Thymus (tissue), 11 donors: ENCODE data around the gene B4GAT1. TPM values are rescaled to one million over a fixed set of nuclear protein-coding genes. Genes with fewer than 3 reads are reported as not detected.
"Not testable (repeated sequence)": the region's sequence is repeated elsewhere in the genome, so short reads cannot be mapped to it uniquely, and the experiment has no call there.

Source experiments
- DNase-seq, 9 donors: peaks; one replicate each; pipeline ENCODE4 v3.0.0-alpha.2; 2013; ENCODE audit warnings: low spot score in 9 of 9, low read depth in 6 of 9, missing footprints in 1 of 9
- H3K27ac ChIP-seq, 2 donors: one replicate each; pipeline ENCODE4 v1.5.1; 2013; ENCODE audit warnings: control low read depth in 1 of 2, low read depth in 1 of 2, low read length in 1 of 2, mild to moderate bottlenecking in 1 of 2, moderate library complexity in 1 of 2
- H3K27me3 ChIP-seq, 2 donors: one replicate each; pipeline ENCODE4 v1.5.1; 2013; ENCODE audit warnings: low read length in 1 of 2; ENCODE audit not compliant: control insufficient read depth in 2 of 2, insufficient read depth in 1 of 2
- H3K36me3 ChIP-seq, 2 donors: one replicate each; pipeline ENCODE4 v1.5.1; 2013; ENCODE audit warnings: low read length in 1 of 2, mild to moderate bottlenecking in 1 of 2, moderate library complexity in 1 of 2; ENCODE audit not compliant: control insufficient read depth in 2 of 2, insufficient read depth in 2 of 2
- H3K4me1 ChIP-seq, 2 donors: one replicate each; pipeline ENCODE4 v1.5.1; 2013; ENCODE audit warnings: low read length in 2 of 2; ENCODE audit not compliant: control insufficient read depth in 2 of 2, insufficient read depth in 2 of 2
- H3K4me3 ChIP-seq, 2 donors: one replicate each; pipeline ENCODE4 v1.5.1; 2013; ENCODE audit warnings: low read length in 2 of 2, control low read depth in 1 of 2, mild to moderate bottlenecking in 1 of 2
- H3K9me3 ChIP-seq, 2 donors: one replicate each; pipeline ENCODE4 v1.5.1; 2013; ENCODE audit warnings: low read length in 1 of 2, mild to moderate bottlenecking in 1 of 2; ENCODE audit not compliant: control insufficient read depth in 2 of 2, insufficient read depth in 1 of 2
- WGBS: extraction: QIAGEN DNeasy Blood & Tissue Kit; methylation state at CpG from one replicate; pipeline ENCODE4 v1.1.7; 2013; 5-methylcytosine and 5-hydroxymethylcytosine counted together
- polyA plus RNA-seq: library from polyadenylated mRNA; stranded (reverse); fragments of 200-250 nt; gene quantifications from one replicate; pipeline ENCODE4 v1.2.3, GENCODE V29; 2013
- total RNA-seq: library from RNA; stranded (reverse); fragments of 120-200 nt; gene quantifications from one replicate; pipeline ENCODE4 v1.2.4, GENCODE V29; 2013
- donor health status: healthy.

Gene B4GAT1
- total and polyA plus RNA-seq, 2 donors = 9.9 to 10.3 TPM

- Histone ChIP-seq H3K4me3 (peak overlapping the region in 1 of 2 donors; percentile 50), H3K9me3 (peaks cover 0 to 14% of the 10 kb centered on the region in 2 donors), H3K27me3 (peaks cover 0 to 5% of the 10 kb centered on the region in 2 donors), H3K4me1 (peaks cover 44 to 83% of the 10 kb centered on the region in 2 donors), H3K27ac (peak overlapping the region in 1 of 2 donors; percentile 99), H3K36me3 (no peaks in the 10 kb centered on the region)
- DNase-seq = no peak
- 96% methylated on average over 17 of the region's 17 CpGs for WGBS
Observed at GRCh38 chr11:66314561-66315497, 32.6 kb downstream of the B4GAT1 start.

- H3K27ac ChIP-seq = peak overlapping the region in 1 of 2 donors; percentile 99
- H3K4me3 ChIP-seq = peak overlapping the region in 1 of 2 donors; percentile 50
- no peak for DNase-seq
- H3K4me1 ChIP-seq = peaks cover 40 to 78% of the 10 kb centered on the region in 2 donors
- H3K36me3 ChIP-seq = no peaks in the 10 kb centered on the region
- H3K9me3 ChIP-seq = peaks cover 0 to 14% of the 10 kb centered on the region in 2 donors
- H3K27me3 ChIP-seq = peaks cover 0 to 6% of the 10 kb centered on the region in 2 donors
- WGBS = 96% methylated on average over 1 of the region's 1 CpG
Observed at GRCh38 chr11:66314186-66314501, 33.3 kb downstream of the B4GAT1 start.

GRCh38 chr11:66313321-66314185, 33.9 kb downstream of the B4GAT1 start:
- peaks cover 34 to 73% of the 10 kb centered on the region in 2 donors for H3K4me1 ChIP-seq

GRCh38 chr11:66312549-66313320, 34.7 kb downstream of the B4GAT1 start:
- Histone ChIP-seq H3K27ac (peak overlapping the region; percentile 97 to 99), H3K9me3 (peaks cover 0 to 11% of the 10 kb centered on the region in 2 donors), H3K4me1 (peaks cover 27 to 64% of the 10 kb centered on the region in 2 donors), H3K4me3 (peak overlapping the region; percentile 58 to 61), H3K27me3 (peaks cover 0 to 6% of the 10 kb centered on the region in 2 donors), H3K36me3 (no peaks in the 10 kb centered on the region)
- DNase-seq = peak; percentile 89 to 99 (median 97)
- WGBS = 4% methylated on average over 52 of the region's 52 CpGs

More at GRCh38 chr11:66313321-66314185, 33.9 kb downstream of the B4GAT1 start:
- Histone ChIP-seq H3K36me3 (no peaks in the 10 kb centered on the region), H3K27ac (peak overlapping the region; percentile 97 to 99), H3K9me3 (peaks cover 0 to 14% of the 10 kb centered on the region in 2 donors), H3K4me3 (peak overlapping the region; percentile 41 to 50), H3K27me3 (peaks cover 0 to 6% of the 10 kb centered on the region in 2 donors)
- WGBS = 70% methylated on average over 38 of the region's 38 CpGs
- DNase-seq = peak in 2 of 9 donors; percentile 42 to 59

DNA sequence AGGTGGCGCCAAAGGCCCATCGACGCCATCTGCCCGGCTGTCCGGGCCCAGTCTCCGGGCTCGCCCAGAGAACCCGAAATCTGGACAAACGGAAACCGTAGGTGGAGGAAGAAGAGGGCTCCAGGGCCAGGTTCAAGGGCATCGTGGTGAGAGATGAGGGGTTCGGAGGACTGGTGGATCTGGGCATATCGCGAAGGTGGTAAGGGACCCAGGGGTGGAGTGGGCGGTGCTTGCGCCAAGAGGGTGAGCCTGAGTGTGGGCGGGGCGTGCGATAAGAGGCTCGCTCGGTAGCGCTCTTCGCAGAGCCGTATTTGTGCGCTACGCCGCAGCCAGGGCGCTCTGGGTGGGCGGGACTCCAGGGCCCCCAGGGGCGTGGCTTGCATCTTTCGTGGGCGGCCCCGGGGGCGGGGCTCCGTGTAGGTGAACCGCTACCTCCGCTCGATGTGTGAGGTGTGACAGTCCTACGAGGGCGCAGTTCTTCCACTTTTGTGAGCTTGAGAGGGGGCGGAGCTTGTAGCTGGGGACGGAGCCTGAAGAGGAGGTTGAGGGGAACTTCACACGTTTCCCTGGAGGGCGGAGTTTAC, 35.4 kb downstream of the B4GAT1 start:
- Histone ChIP-seq H3K27ac (peak overlapping the region; percentile 97 to 99), H3K27me3 (peaks cover 0 to 6% of the 10 kb centered on the region in 2 donors), H3K4me1 (peaks cover 24 to 58% of the 10 kb centered on the region in 2 donors), H3K4me3 (peak overlapping the region; percentile 58 to 61), H3K9me3 (peaks cover 0 to 11% of the 10 kb centered on the region in 2 donors), H3K36me3 (no peaks in the 10 kb centered on the region)
- peak; percentile 93 to 99 (median 97) for DNase-seq
- WGBS = under 1% methylated on average over 44 of the region's 44 CpGs

- WGBS = 36% methylated on average over 26 of the region's 26 CpGs
- Histone ChIP-seq H3K27me3 (peaks cover 0 to 6% of the 10 kb centered on the region in 2 donors), H3K4me1 (peaks cover 20 to 53% of the 10 kb centered on the region in 2 donors), H3K9me3 (peaks cover 0 to 11% of the 10 kb centered on the region in 2 donors), H3K4me3 (peak overlapping the region; percentile 58 to 61), H3K36me3 (no peaks in the 10 kb centered on the region), H3K27ac (peak overlapping the region; percentile 97 to 99)
- no peak for DNase-seq
Observed at GRCh38 chr11:66311470-66311964, 35.9 kb downstream of the B4GAT1 start.

DNA sequence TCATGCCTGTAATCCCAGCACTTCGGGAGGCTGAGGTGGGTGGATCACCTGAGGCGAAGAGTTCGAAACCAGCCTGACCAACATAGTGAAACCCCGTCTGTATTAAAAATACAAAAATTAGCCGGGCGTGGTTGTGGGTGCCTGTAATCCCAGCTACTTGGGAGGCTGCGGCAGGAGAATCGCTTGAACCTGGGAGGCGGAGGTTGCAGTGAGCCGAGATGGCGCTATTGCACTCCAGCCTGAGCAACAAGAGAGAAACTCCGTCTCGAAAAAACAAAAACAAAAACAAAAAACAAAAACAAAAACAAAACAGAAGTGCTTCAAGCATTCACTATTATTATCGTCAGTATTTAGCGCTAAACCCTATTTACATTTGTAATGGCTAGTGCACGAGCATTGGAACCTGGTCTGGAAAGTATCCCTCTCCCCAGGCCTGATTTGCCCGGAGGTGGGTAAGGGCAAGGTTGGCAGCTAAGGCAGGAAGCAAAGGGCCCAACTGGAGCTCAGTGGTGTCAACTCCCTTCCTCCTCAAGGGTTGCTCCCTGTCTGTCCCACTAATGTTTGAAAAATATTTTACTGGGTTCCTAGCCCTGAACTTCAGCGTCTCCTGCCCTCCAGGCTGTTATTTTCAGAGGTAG, 36.5 kb downstream of the B4GAT1 start:
- H3K4me1 ChIP-seq = peaks cover 16 to 47% of the 10 kb centered on the region in 2 donors
- not testable (repeated sequence) for H3K9me3 ChIP-seq, H3K27ac ChIP-seq, H3K27me3 ChIP-seq, DNase-seq, H3K36me3 ChIP-seq, H3K4me3 ChIP-seq
- 95% methylated on average over 18 of the region's 18 CpGs for WGBS
